VCaP (cell line): Measurements from ENCODE around the gene TCF23.

Experiments used
- H3K27ac ChIP-seq: fragments of 450-650 bp; 2 replicates; pipeline ENCODE4 v1.5.1; 2017
- TF ChIP-seq, protein P1 (sequence below): fragments of 450-650 bp; conservative IDR thresholded peaks from 2 replicates; pipeline ENCODE4 v1.5.1; 2017; ENCODE audit warnings: mild to moderate bottlenecking, moderate library complexity

Gene TCF23

GRCh38 chr2:27133905-27134780, 14.7 kb upstream of the TCF23 start, which contains the start of gene PREB:
Gene PREB, minus strand, starts transcription at chr2:27134636. Its CDS starts 215 bp downstream, at chr2:27134421.
- H3K27ac ChIP-seq = peak within 1 kb of the TSS; percentile 84

GRCh38 chr2:27134781-27135477, 13.9 kb upstream of the TCF23 start:
- TF ChIP-seq, protein P1, sequence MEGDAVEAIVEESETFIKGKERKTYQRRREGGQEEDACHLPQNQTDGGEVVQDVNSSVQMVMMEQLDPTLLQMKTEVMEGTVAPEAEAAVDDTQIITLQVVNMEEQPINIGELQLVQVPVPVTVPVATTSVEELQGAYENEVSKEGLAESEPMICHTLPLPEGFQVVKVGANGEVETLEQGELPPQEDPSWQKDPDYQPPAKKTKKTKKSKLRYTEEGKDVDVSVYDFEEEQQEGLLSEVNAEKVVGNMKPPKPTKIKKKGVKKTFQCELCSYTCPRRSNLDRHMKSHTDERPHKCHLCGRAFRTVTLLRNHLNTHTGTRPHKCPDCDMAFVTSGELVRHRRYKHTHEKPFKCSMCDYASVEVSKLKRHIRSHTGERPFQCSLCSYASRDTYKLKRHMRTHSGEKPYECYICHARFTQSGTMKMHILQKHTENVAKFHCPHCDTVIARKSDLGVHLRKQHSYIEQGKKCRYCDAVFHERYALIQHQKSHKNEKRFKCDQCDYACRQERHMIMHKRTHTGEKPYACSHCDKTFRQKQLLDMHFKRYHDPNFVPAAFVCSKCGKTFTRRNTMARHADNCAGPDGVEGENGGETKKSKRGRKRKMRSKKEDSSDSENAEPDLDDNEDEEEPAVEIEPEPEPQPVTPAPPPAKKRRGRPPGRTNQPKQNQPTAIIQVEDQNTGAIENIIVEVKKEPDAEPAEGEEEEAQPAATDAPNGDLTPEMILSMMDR = no peak
- H3K27ac ChIP-seq = peak overlapping the region; percentile 84

More at GRCh38 chr2:27133905-27134780, 14.7 kb upstream of the TCF23 start, which contains the start of gene PREB:
- TF ChIP-seq, protein P1 = no peak

GRCh38 chr2:27135478-27135955, 13.3 kb upstream of the TCF23 start:
- TF ChIP-seq, protein P1 = no peak

GRCh38 chr2:27136751-27137150, 12.1 kb upstream of the TCF23 start:
- no peak overlapping the region for H3K27ac ChIP-seq
- TF ChIP-seq, protein P1 = no peak

More at GRCh38 chr2:27135478-27135955, 13.3 kb upstream of the TCF23 start:
- H3K27ac ChIP-seq = no peak overlapping the region

DNA sequence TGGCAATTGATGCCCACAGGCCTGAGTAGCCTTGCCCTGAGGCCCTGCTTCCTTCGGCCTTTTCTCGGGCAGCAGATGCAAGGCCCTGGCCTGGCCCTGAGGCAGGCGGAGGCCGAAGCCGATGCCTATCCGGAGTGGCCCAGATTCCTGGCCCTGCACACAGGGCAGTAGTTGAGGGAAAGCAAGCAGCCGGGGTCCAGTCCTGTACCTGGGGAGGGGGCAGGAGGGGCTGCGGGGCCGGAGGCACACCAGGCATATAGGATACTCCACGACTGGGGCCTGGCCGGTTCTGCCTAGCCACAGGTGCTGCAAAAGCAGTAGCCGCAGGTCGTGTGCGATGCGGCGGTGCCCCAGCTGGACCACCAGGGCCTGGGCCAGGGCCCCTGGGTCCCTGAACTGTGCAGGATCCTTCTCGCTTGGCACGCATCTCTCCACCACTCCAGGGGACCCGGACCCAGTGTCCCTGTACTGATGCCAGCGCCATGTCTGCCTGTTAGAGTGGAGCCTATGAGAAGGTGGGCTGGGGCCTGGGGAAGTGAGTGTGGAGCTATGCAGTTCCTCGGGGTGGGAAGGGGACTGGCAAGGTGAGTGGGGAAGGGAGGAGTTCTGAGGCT, 11.4 kb upstream of the TCF23 start:
- no peak overlapping the region for H3K27ac ChIP-seq
- TF ChIP-seq, protein P1 = no peak

GRCh38 chr2:27138111-27138510, 10.7 kb upstream of the TCF23 start:
- TF ChIP-seq, protein P1 = no peak
- no peak overlapping the region for H3K27ac ChIP-seq

DNA sequence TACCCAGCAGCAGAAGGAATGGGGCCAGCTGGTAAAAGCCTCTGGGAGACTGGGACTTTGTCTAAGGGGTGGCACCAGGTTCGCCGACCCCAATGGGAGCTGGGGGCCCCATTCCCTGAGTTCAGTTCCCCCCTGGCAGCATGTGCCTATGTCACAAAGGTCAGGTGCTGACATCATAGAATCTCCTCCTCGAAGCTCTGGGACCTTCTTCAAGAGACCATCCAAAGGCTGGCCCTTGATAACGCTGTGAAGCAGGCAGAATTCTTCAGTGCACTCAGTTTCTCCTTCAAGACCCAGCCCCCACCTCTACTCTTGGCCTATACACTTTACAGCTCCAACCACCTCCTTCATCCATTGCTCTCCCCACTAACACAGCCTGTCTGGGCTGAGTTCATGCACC, 9.5 kb upstream of the TCF23 start, which contains the start of gene PRR30:
PRR30 (minus strand) TSS at position 101 of the 400 bp plus-strand sequence. CDS start 1,081 bp downstream, outside the sequence.
- no peak within 1 kb of the TSS for H3K27ac ChIP-seq
- TF ChIP-seq, protein P1 = no peak
